ENCODE measurements around the gene FSHR. TPM values are rescaled to one million over a fixed set of nuclear protein-coding genes. Genes with fewer than 3 reads are reported as not detected.

Gene FSHR
- total RNA-seq, 1 experiment from 2014 or later: not detected

DNA sequence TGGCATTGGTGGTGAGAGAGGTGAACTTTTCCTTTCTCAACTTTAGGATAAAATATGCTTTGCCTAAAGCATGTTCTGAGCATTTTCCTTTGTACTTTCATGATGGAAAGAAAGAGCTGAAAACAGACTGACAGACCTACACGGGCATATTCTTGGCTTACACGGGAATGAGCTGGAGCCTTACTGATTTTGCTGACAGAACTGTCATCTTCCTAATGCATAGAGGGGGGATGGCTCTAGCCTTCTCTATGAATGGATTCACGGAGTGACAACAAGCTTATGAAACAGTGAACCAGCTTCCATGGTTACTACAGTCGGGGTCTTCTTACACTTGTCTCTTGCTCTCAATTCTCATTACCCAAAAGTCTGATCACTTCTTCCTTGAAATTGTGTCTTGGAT, 32.2 kb downstream of the FSHR start:
- DNase-seq (ENCODE audit: low spot score): no peak
- in situ Hi-C loops (cut with HindIII; ENCODE audit: low sequenced_read_pairs): no loop called here

DNA sequence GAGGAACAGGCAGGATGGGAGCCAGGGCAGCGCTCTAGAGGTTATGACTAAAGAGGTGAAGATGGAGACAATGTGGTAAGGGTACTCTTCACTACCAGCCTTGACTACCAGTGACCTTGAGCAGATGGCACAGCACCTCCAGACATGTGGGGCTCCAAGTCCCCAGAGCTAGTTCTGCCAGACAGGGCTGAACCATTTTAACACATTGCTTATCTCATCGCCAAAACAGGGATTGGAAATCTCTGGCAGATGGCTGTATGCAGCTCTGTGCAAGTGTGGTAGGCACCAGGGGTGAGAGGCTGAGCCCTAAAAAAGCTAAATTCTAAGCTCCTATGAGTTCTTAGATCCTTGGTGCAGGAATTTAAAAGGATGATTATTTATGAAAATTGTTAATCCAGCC, 41.3 kb downstream of the FSHR start:
- in situ Hi-C loops (cut with HindIII; ENCODE audit: low sequenced_read_pairs): no loop called here
- DNase-seq (ENCODE audit: low spot score): peak; percentile 83

DNA sequence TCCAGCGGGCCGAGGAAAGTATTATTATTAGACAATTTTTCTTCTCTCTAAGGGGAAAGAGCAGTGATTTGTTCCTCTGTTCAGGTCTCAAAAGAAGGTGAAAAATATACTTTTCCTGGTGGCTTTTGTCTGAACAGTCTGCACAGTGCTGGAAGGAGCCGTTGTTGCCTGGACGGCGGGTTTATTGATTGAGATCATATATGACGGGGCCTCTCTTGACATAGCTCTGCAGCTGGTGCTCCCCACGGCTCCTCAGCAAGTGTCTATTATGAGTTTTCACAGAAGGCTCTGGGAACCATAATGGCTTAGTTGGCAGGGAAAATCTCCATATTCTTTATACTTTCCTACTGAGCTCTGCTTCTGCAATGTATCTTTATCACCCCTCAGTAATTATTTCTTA, 42.9 kb downstream of the FSHR start:
- in situ Hi-C loops (cut with HindIII; ENCODE audit: low sequenced_read_pairs): no loop called here
- peak; percentile 41 for DNase-seq (ENCODE audit: low spot score)

DNA sequence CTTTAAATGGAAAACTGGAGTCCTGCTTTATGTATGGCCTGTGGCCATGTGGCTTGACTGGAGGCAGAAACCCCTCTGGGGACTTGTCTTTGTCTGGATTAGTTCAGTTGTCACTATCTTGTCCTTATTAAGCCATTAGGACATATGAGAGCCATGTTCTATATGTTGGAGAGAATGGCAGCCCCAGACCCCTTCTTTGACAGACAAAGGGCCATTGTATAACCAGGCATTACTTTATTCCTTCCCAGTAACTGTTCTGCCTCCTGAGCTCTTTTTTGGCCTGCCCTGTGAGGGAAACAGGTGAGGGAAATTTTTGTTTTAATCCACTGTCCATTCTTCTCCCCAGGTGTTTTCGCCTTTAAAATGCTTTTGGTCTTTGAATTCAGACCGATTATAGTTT, 43.3 kb downstream of the FSHR start:
- no peak for DNase-seq (ENCODE audit: low spot score)

DNA sequence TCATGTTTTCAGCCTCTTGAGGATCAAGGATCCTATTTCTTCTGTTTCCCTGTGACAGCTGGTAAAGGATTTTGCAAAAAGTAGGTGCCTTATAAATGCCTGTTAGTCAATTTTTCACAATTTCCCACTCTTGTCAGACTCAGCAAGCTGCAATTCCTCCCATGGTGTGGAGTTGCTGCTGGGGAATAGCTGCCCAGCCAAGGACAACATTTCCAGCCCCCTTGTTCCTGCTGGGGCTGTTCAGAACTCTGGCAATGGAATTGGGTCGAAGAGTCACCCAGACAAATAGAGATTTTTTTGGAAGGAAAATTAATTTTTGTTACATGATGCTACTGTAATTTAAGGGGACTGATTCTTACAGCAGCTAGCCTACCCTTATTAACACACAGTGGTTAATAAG, 43.7 kb downstream of the FSHR start:
- in situ Hi-C loops (cut with HindIII; ENCODE audit: low sequenced_read_pairs): no loop called here
- peak; percentile 53 for DNase-seq (ENCODE audit: low spot score)

More for the DNA sequence above, 43.3 kb downstream of the FSHR start:
- in situ Hi-C loops (cut with HindIII; ENCODE audit: low sequenced_read_pairs): no loop called here

DNA sequence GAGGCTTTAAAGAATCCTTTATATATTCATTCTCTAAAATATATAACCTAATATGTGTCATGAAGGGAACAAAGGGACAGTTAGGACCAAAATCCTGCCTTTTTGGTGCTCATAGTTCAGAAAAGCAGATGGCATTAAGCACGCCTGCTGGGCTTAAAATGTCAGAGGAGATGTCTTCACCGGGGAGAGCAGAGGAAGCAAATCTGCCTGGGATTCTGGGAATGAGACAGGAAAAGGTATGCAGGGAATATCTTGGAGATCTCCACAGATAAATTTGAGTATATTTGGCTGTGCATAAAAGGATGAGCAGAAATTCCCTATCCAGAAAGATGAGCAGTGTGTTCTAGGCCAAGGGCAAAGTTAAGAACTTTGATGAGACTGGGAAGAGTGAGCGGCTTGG, 45.5 kb downstream of the FSHR start:
- in situ Hi-C loops (cut with HindIII; ENCODE audit: low sequenced_read_pairs): no loop called here
- DNase-seq (ENCODE audit: low spot score): peak; percentile 90

DNA sequence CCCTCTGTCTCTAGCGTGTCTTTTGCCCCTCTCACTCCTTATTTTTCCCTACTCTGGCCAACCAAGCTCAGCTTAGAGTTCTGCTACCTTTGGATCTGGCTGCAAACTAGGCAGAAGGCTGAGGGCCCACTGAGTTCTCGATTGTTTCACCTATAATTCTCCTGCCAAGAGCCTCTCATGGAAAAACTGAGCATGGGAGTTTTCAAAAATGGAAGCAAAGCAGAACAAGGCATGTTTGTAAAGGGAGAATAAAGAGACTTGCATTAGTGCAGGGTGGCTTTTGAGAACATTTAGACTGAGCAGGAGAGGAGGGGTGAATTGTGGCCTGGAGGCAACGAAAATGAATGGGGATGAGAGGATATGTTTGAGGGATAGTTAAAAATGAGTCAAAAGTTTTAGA, 45.9 kb downstream of the FSHR start:
- in situ Hi-C loops (cut with HindIII; ENCODE audit: low sequenced_read_pairs): no loop called here
- DNase-seq (ENCODE audit: low spot score): peak; percentile 62

DNA sequence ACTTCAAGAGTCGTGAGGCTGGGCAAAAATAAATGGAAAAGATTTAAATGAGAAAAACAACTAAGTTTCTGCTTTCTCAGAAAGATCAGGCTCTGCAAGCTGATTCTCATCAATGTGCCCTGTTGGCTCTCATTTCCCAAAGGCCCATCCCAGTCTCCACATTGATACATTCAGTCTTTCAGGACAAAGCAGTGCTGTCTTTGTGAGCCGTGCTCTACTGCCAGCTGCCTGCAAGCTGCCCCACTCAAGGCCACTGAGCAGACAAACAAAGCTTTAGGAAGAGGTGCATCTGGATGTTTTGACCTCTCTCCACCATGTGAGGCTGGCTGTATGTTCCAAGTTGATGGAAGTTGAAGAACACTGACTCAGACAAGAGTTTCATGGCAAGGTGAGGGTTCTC, 48.8 kb downstream of the FSHR start:
- no peak for DNase-seq (ENCODE audit: low spot score)
- in situ Hi-C loops (cut with HindIII; ENCODE audit: low sequenced_read_pairs): no loop called here

DNA sequence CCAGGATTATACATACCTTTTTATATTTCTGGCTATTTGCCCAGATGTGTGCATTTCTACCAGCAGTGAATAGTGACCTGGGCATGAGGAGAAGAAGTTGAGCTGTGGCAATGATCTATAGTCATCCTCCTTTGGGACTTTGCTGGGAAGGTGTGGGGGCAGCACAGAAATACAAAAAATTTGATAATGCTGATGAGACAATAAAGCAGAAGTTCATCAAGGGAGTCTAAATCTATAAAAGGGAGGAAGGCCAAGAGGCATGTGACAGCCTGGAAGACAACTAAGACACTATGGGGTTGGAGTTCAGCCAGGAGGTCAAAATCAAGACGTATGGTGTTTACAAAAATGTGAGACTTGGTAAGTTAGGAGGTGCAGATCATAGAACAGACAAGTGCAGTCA, 52.2 kb downstream of the FSHR start:
- DNase-seq (ENCODE audit: low spot score): no peak

DNA sequence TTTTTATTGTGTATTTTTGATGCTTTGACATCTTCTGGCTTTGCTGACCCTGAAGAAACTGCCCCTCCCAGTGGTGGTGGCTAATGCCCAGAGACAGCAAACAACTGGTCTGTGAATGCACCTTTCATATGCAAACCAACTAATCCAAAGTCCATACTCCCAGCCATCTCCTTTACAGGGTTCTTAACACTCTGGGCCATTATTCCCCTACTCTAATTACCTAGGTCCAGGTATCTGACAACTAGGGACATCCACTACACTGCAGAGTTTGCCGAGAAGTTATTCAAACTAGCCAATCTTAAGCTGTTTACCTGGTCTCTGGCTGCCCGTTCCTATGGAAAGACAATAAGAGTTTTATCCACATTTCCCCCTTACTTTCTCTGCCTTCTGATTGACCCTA, 73.6 kb downstream of the FSHR start:
- DNase-seq (ENCODE audit: low spot score): no peak
- in situ Hi-C loops (cut with HindIII; ENCODE audit: low sequenced_read_pairs): no loop called here

More for the DNA sequence above, 52.2 kb downstream of the FSHR start:
- in situ Hi-C loops (cut with HindIII; ENCODE audit: low sequenced_read_pairs): no loop called here

DNA sequence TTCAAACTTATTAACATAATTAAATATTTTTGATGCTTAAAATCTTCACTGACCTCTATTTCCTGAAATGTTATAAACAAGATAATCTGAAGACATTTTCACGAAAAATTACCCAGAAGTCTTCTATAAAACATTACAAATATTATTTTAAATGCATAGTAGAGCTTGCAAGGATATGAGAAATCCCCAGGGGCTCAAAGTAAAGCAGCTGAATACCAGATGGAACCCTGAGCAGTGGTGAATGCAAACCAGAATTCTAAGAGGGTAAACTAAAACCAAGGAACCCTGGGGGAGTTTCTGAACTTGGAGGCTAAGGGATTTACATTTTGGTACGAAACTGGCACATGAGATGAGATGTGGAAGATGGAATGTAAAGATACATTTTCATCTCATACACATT, 83.6 kb downstream of the FSHR start:
- in situ Hi-C loops (cut with HindIII; ENCODE audit: low sequenced_read_pairs): no loop called here
- DNase-seq (ENCODE audit: low spot score): no peak

DNA sequence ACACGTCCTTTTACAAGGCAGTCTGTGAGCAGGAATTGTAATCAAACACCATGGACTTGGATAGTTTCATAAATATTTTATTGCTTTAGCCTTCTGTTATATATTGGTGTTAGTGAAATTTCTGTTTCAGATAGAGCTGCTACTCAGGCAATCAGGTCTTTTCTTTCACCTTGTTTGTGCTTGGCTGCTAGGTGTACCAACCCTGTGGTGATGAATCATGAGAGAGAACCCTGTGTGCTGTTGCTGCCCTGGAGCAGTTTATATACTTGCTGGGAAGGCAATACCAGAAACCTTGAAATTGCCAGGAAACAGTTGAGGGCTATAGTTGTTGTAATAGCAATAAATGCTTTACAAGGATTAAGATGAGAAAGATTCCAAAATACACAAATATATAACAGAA, 84.5 kb downstream of the FSHR start:
- DNase-seq (ENCODE audit: low spot score): no peak
- in situ Hi-C loops (cut with HindIII; ENCODE audit: low sequenced_read_pairs): no loop called here

DNA sequence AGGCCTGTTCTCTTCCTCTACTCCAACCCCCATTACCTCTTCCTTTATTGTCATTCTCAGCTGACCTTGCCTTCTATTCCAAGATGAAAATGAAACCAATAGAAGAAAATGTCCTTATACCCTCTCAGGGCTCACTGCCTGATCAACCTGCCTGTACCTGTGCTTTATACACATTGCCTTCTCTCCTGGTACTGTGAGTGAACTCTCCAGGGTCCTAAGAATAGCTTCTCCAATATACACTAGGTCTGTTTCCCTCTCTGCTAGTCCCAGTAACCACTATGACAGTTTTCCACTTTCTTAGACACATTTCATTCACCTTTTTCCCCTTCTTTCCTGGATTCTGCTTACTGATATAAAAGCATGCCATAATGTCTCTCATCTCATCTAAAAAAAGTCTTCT, 85.7 kb downstream of the FSHR start:
- DNase-seq (ENCODE audit: low spot score): no peak
- in situ Hi-C loops (cut with HindIII; ENCODE audit: low sequenced_read_pairs): no loop called here

DNA sequence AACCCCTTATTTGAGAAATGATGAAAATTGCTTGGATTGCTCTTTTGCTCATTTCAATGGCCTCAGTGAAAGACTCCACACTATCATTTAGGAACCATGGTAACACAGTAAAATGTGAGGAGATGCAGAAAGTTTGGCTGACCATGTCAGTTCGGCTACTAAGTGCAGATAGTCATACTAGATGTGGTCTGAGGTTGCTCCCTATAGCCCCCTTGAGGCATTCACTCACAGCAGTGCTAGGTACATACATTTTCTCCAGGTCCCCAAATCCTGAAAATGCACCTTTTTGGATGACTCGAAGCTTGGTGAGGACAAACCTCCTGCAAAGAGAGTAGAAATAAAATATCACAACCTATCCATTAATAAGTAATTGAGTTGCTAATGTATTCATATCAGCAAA, 86.3 kb downstream of the FSHR start:
- no peak for DNase-seq (ENCODE audit: low spot score)
- in situ Hi-C loops (cut with HindIII; ENCODE audit: low sequenced_read_pairs): no loop called here

DNA sequence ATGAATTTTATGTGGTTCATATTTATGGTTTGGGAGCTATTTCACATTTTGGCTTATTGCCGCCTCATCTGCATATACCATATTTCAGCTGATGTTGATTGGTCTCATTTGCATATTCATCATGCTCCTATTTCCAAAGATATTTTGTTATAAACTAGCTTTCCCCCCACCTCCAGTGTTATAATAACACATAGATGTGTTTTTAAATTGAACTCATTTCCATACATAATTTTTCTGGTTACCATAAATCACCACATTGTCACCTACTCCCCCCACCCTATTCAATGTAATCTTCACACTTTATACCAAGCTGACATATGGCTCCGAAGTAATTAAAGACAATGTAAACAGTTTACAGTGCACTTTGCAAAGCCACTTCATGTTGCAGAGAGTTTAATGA, 101.2 kb downstream of the FSHR start:
- in situ Hi-C loops (cut with HindIII; ENCODE audit: low sequenced_read_pairs): no loop called here
- no peak for DNase-seq (ENCODE audit: low spot score)

DNA sequence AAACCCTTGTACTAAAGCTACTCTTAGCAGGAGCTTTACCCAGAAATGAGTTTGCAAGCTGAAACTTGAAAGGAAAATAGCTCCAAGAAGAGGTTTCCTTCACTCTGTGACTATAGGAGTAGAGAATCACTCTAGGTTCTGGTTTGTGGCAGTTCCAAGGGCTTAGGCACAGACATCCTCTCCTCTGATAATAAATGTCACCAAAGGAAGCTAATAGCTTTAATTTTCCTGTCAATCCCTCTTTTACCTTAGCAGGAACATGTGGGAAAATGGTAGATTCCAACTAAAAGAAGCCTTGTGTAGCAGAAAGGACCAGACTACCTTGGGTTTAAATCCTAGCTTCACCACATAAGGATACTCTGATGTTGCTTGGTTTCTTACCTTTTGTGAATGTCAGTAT, 104.0 kb downstream of the FSHR start:
- DNase-seq (ENCODE audit: low spot score): no peak
- in situ Hi-C loops (cut with HindIII; ENCODE audit: low sequenced_read_pairs): no loop called here

DNA sequence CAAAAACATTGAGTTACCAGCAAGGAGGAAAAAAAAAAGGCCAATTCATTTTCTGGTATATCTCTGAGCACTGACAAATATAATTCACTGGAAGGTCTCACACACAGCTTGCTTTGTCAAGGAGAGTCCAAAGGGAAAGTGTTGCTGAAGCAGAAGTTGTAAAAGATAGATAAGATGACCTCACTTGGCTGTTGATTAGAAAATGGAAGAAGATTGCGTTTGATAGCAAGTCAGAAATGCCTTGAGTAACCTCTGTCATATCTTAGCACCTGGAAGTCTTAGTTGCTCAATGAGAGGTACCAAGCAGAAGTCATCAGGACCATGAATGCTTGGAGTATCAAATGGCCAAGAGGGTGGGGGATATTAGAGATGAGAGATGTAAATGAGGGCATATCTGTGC, 105.2 kb downstream of the FSHR start:
- no peak for DNase-seq (ENCODE audit: low spot score)
- in situ Hi-C loops (cut with HindIII; ENCODE audit: low sequenced_read_pairs): no loop called here

DNA sequence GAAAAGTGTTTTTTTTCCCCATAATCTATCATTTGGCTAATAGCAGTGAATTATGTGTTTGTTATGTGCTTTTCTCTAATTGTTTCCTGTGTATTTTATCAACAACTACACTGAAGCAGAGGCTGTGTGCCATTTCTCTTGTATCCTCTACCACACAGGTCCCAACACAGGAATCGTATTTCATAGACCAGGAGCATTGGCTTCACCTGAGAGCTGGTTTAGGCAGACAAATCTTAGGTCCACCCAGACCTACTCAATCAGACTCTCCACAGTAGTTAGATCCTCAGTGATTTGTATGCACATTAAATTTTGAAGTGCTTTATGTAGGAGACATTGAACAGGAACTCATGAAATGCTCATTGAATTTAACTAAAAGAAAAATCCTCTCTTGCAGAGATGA, 109.2 kb downstream of the FSHR start:
- in situ Hi-C loops (cut with HindIII; ENCODE audit: low sequenced_read_pairs): no loop called here
- DNase-seq (ENCODE audit: low spot score): no peak

DNA sequence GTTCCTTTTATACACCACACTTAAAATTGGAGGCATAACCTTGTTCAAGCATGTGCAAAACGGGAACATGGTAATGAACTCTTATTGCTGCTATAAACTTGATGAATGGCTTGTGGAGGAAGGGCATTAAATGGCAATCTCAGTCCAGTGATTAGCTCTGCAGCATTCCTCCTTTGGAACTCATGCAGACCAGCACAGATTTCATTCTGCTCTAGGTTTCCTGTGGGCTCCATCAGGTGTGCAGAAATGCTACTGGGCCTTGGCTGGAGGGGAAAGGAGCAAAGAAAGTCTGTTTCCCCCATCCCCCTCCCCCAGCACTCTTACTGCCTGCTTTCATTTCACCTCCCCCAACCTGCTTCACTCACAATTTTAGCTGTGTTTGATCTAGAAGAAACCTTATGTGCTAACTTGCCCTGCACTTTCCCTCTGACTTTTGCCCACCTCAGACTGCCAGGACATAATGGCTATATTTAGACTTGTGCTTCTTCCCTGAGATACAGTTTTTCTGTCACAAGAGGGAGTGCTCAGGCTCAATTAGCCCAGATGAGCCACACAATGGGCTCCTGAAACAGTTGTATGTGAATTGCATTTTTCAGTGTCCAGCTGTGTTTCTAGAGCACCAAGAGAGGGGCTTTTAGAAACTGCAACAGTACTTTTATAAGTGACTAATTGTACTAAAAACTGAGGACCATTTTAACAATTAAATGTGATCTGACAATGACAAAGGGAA, 109.8 kb downstream of the FSHR start:
- peak; percentile 25 for DNase-seq (ENCODE audit: low spot score)
- in situ Hi-C loops (cut with HindIII; ENCODE audit: low sequenced_read_pairs): no loop called here

DNA sequence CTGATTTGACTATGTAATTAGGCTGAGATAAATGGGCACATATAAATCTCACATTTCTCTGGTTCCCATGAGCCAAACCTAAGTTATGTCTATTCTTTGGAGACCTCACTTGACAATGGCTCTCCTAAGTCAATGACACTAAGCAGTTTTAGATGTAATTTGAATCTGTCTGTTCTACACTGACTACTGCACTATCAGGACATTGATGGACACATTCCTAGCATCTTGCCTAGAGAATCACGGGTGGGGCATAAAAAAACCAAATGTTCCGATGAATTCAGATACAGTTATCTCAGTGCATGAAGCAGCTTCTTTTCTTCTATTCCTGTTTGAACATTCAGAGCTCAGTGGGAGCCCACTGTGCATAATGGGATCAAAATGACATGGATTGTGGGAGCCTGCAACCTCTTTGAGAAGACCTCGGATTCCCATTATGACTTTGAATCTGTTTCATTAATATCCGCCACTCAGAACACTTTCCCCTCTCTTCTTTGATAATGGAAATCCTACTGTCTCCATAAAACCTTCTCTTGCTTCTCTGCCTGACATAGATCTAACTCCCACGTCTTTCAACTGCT, 110.8 kb downstream of the FSHR start:
- DNase-seq (ENCODE audit: low spot score): no peak
- in situ Hi-C loops (cut with HindIII; ENCODE audit: low sequenced_read_pairs): no loop called here

DNA sequence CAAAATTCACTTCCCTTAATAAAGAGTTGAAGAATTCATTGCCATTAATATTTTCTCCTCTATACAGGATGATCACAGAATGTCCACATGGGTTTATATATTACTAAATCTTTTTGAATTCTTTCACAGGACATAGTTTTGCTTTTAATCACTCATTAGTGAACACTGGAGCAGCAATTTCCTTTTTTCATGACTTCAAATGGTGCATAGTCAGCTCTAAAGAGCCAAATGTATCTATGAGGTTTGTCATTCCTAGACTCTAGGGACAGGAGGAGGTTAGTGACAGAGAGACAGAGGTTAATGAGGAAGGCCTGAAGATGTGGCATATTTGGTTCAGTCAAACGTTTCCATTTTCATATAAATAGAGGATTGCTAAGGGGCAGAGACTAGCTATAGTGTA, 111.8 kb downstream of the FSHR start:
- in situ Hi-C loops (cut with HindIII; ENCODE audit: low sequenced_read_pairs): no loop called here
- DNase-seq (ENCODE audit: low spot score): no peak
